HG02885 (cell line): Measurements from ENCODE around the gene CLPX.
"Not testable (repeated sequence)": the region's sequence is repeated elsewhere in the genome, so short reads cannot be mapped to it uniquely, and the experiment has no call there.

ENCODE experiments used
- ATAC-seq: cut with Tn5 transposase; IDR thresholded peaks from one replicate; pipeline ENCODE4 v1.9.1; 2021; ENCODE audit warnings: mild to moderate bottlenecking; ENCODE audit not compliant: unreplicated experiment, poor library complexity

Gene CLPX

GRCh38 chr15:65175511-65175910, 9.6 kb downstream of the CLPX start:
- no peak for ATAC-seq

GRCh38 chr15:65174509-65174908, 10.6 kb downstream of the CLPX start:
- ATAC-seq = no peak

GRCh38 chr15:65172531-65172930, 12.6 kb downstream of the CLPX start:
- ATAC-seq = no peak

- ATAC-seq = no peak
These were observed 13.7 kb downstream of the CLPX start for GRCh38 chr15:65171428-65171827.

- ATAC-seq = no peak
These were observed 19.3 kb downstream of the CLPX start for GRCh38 chr15:65165875-65166274.

- ATAC-seq = no peak
These were observed 21.0 kb downstream of the CLPX start for GRCh38 chr15:65164139-65164538.

- no peak for ATAC-seq
These were observed 22.1 kb downstream of the CLPX start for GRCh38 chr15:65163041-65163440.

- no peak for ATAC-seq
These were observed 28.4 kb downstream of the CLPX start for GRCh38 chr15:65156692-65157091.

GRCh38 chr15:65154720-65155119, 30.4 kb downstream of the CLPX start:
- ATAC-seq = no peak

- no peak for ATAC-seq
These were observed 37.2 kb downstream of the CLPX start for GRCh38 chr15:65147902-65148301.

- ATAC-seq = no peak
These were observed 38.7 kb downstream of the CLPX start for GRCh38 chr15:65146438-65146837.

- not testable (repeated sequence) for ATAC-seq
These were observed 46.5 kb downstream of the CLPX start for GRCh38 chr15:65138631-65139030.

- ATAC-seq = not testable (repeated sequence)
These were observed 47.2 kb downstream of the CLPX start for GRCh38 chr15:65137893-65138292.

GRCh38 chr15:65137089-65137488, 48.1 kb downstream of the CLPX start:
- ATAC-seq = not testable (repeated sequence)

GRCh38 chr15:65134538-65134937, 50.6 kb downstream of the CLPX start:
- ATAC-seq = no peak

GRCh38 chr15:65133548-65134200, 51.5 kb downstream of the CLPX start, which contains the start of gene PDCD7:
TSS of gene PDCD7 (minus strand) at chr15:65133808. CDS start at chr15:65133781, 27 bp downstream.
- peak; percentile 88 for ATAC-seq

GRCh38 chr15:65132878-65133547, 52.1 kb downstream of the CLPX start:
- peak; percentile 49 for ATAC-seq

- ATAC-seq = no peak
These were observed 54.2 kb downstream of the CLPX start for GRCh38 chr15:65130941-65131340.

GRCh38 chr15:65115542-65115941, 69.6 kb downstream of the CLPX start:
- no peak for ATAC-seq

GRCh38 chr15:65115086-65115485, 70.1 kb downstream of the CLPX start, which contains the start of gene UBAP1L:
TSS of gene UBAP1L (minus strand) at chr15:65115200. CDS start at chr15:65106215, 8,985 bp downstream.
- no peak for ATAC-seq

- ATAC-seq = no peak
These were observed 74.4 kb downstream of the CLPX start for GRCh38 chr15:65110676-65111292.
